Stimulated activated CD4-positive, alpha-beta T cell treated with anti-CD3 and anti-CD28 coated beads, Interleukin-2, amount 100 ng/mL, for 48 hours (primary cell): ENCODE results near the gene TMEM167A.

Source experiments
- DNase-seq, 2 donors: peaks; one replicate each; pipeline ENCODE4 v3.0.0-alpha.2; 2020

The TMEM167A gene

GRCh38 chr5:83034528-83035207 lies 42.5 kb downstream of the TMEM167A start:
- no peak for DNase-seq

- DNase-seq: no peak
These were observed 43.2 kb downstream of the TMEM167A start for GRCh38 chr5:83034036-83034435.

GRCh38 chr5:83031381-83031780 lies 45.8 kb downstream of the TMEM167A start:
- no peak for DNase-seq

GRCh38 chr5:83029912-83030311 lies 47.3 kb downstream of the TMEM167A start:
- no peak for DNase-seq

- DNase-seq: no peak
These were observed 50.1 kb downstream of the TMEM167A start for GRCh38 chr5:83026930-83027687.

GRCh38 chr5:83026516-83026915 lies 50.7 kb downstream of the TMEM167A start:
- DNase-seq: no peak

- DNase-seq: no peak
These were observed 51.3 kb downstream of the TMEM167A start for GRCh38 chr5:83025690-83026478.

GRCh38 chr5:83022334-83022733 lies 54.9 kb downstream of the TMEM167A start:
- no peak for DNase-seq

GRCh38 chr5:83015676-83016075 lies 61.5 kb downstream of the TMEM167A start:
- DNase-seq: no peak

GRCh38 chr5:83011985-83012384 lies 65.2 kb downstream of the TMEM167A start:
- no peak for DNase-seq

- no peak for DNase-seq
These were observed 67.8 kb downstream of the TMEM167A start for GRCh38 chr5:83009408-83009807.

- DNase-seq: no peak
These were observed 69.4 kb downstream of the TMEM167A start for GRCh38 chr5:83007755-83008154.

GRCh38 chr5:83006683-83007283 lies 70.4 kb downstream of the TMEM167A start:
- no peak for DNase-seq

- DNase-seq: no peak
These were observed 73.4 kb downstream of the TMEM167A start for GRCh38 chr5:83003791-83004190.
